Measurements from ENCODE around the gene ATP6V0A1.

- no peak for TF ChIP-seq CTCF (IDR thresholded peaks at IDR 0.05)
- no peak for TF ChIP-seq POLR2A (IDR thresholded peaks at IDR 0.05)
Measured at GRCh38 chr17:42498828-42499227, 40.1 kb downstream of the ATP6V0A1 start.
